Measurements from ENCODE around the gene SEL1L2.

- TF ChIP-seq CTCF (IDR thresholded peaks at IDR 0.05; ENCODE audit: low read depth, low read length, poor library complexity, severe bottlenecking) (no peak), EZH2phosphoT487 (IDR thresholded peaks at IDR 0.05; ENCODE audit: borderline replicate concordance, low read length) (no peak)
Observed at GRCh38 chr20:13991311-13991710, 897 bp upstream of the SEL1L2 start.
